ENCODE results near the gene TNFRSF4. TPM values are rescaled to one million over a fixed set of nuclear protein-coding genes. Genes with fewer than 3 reads are reported as not detected.

The TNFRSF4 gene
- total and polyA plus RNA-seq, 2 of the 13 experiments (the other 11 are each of a cell fraction or from before 2014, with no cell fraction given), result not detected

DNA sequence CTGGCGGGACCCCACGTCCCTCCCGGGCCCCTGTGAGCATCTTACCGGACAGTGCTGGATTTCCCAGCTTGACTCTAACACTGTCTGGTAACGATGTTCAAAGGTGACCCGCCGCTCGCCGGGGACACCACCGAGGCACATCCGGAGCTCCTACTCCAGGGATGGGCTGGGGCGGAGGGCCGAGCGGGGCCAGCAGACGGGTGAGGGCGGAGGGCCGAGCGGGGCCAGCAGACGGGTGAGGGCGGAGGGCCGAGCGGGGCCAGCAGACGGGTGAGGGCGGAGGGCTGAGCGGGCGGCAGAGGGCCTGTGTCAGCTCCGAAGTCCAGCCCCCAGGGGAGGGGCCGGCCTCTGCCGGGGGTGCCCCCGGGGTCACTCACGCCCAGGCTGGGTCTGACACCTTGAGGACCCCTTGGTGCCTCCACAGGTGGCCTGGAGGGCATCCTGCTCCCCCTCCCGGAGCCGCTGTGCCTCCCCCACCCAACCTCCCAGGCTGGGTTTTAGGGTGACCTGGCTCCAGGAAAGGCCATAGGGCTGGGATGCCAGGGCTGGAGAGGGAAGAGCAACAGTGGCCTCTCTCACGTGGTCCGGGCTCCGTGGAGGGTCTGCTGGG lies 46.0 kb downstream of the TNFRSF4 start (continued):
- 0 out of 2 replicates have a peak, but pooled peaks have one; percentile 6 for TF ChIP-seq KLF12 (CRISPR knock-in tag; IDR thresholded peaks at IDR 0.05; ENCODE audit: borderline replicate concordance)
- peak; percentile 23; the same call in 1 of the 2 replicates for TF ChIP-seq SRY (CRISPR knock-in tag; IDR thresholded peaks at IDR 0.05)
- TF ChIP-seq, protein P1, sequence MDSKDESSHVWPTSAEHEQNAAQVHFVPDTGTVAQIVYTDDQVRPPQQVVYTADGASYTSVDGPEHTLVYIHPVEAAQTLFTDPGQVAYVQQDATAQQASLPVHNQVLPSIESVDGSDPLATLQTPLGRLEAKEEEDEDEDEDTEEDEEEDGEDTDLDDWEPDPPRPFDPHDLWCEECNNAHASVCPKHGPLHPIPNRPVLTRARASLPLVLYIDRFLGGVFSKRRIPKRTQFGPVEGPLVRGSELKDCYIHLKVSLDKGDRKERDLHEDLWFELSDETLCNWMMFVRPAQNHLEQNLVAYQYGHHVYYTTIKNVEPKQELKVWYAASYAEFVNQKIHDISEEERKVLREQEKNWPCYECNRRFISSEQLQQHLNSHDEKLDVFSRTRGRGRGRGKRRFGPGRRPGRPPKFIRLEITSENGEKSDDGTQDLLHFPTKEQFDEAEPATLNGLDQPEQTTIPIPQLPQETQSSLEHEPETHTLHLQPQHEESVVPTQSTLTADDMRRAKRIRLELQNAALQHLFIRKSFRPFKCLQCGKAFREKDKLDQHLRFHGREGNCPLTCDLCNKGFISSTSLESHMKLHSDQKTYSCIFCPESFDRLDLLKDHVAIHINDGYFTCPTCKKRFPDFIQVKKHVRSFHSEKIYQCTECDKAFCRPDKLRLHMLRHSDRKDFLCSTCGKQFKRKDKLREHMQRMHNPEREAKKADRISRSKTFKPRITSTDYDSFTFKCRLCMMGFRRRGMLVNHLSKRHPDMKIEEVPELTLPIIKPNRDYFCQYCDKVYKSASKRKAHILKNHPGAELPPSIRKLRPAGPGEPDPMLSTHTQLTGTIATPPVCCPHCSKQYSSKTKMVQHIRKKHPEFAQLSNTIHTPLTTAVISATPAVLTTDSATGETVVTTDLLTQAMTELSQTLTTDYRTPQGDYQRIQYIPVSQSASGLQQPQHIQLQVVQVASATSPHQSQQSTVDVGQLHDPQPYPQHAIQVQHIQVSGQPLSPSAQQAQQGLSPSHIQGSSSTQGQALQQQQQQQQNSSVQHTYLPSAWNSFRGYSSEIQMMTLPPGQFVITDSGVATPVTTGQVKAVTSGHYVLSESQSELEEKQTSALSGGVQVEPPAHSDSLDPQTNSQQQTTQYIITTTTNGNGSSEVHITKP (CRISPR knock-in tag; IDR thresholded peaks at IDR 0.05; ENCODE audit: low read depth), result 0 out of 2 replicates have a peak, but pooled peaks have one; percentile 2
- TF ChIP-seq, protein P2, sequence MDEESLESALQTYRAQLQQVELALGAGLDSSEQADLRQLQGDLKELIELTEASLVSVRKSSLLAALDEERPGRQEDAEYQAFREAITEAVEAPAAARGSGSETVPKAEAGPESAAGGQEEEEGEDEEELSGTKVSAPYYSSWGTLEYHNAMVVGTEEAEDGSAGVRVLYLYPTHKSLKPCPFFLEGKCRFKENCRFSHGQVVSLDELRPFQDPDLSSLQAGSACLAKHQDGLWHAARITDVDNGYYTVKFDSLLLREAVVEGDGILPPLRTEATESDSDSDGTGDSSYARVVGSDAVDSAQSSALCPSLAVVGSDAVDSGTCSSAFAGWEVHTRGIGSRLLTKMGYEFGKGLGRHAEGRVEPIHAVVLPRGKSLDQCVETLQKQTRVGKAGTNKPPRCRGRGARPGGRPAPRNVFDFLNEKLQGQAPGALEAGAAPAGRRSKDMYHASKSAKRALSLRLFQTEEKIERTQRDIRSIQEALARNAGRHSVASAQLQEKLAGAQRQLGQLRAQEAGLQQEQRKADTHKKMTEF (CRISPR knock-in tag; IDR thresholded peaks at IDR 0.05), result peak; percentile 2; the same call in 1 of the 2 replicates
- TF ChIP-seq ZNF652 (CRISPR knock-in tag; IDR thresholded peaks at IDR 0.05; ENCODE audit: borderline replicate concordance, low read depth), result no peak
- TF ChIP-seq ZNF556 (CRISPR knock-in tag; IDR thresholded peaks at IDR 0.05; ENCODE audit: borderline replicate concordance), result 0 out of 2 replicates have a peak, but pooled peaks have one; percentile 29
- TF ChIP-seq ZNF350 (CRISPR knock-in tag; IDR thresholded peaks at IDR 0.05; ENCODE audit: borderline replicate concordance, low read depth), result 0 out of 2 replicates have a peak, but pooled peaks have one; percentile 5
- TF ChIP-seq ZNF816 (CRISPR knock-in tag; IDR thresholded peaks at IDR 0.05; ENCODE audit: borderline replicate concordance), result 0 out of 2 replicates have a peak, but pooled peaks have one; percentile 42
- TF ChIP-seq, protein P3, sequence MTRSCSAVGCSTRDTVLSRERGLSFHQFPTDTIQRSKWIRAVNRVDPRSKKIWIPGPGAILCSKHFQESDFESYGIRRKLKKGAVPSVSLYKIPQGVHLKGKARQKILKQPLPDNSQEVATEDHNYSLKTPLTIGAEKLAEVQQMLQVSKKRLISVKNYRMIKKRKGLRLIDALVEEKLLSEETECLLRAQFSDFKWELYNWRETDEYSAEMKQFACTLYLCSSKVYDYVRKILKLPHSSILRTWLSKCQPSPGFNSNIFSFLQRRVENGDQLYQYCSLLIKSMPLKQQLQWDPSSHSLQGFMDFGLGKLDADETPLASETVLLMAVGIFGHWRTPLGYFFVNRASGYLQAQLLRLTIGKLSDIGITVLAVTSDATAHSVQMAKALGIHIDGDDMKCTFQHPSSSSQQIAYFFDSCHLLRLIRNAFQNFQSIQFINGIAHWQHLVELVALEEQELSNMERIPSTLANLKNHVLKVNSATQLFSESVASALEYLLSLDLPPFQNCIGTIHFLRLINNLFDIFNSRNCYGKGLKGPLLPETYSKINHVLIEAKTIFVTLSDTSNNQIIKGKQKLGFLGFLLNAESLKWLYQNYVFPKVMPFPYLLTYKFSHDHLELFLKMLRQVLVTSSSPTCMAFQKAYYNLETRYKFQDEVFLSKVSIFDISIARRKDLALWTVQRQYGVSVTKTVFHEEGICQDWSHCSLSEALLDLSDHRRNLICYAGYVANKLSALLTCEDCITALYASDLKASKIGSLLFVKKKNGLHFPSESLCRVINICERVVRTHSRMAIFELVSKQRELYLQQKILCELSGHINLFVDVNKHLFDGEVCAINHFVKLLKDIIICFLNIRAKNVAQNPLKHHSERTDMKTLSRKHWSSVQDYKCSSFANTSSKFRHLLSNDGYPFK (CRISPR knock-in tag; IDR thresholded peaks at IDR 0.05; ENCODE audit: borderline replicate concordance), result 0 out of 2 replicates have a peak, but pooled peaks have one; percentile 12
- TF ChIP-seq ZFP82 (CRISPR knock-in tag; IDR thresholded peaks at IDR 0.05; ENCODE audit: borderline replicate concordance), result 0 out of 2 replicates have a peak, but pooled peaks have one; percentile 60
- 0 out of 2 replicates have a peak, but pooled peaks have one; percentile 31 for TF ChIP-seq KDM5B (CRISPR knock-in tag; IDR thresholded peaks at IDR 0.05; ENCODE audit: borderline replicate concordance)
